Activated T-helper 1 cell treated with Interleukin-2 at 50 U/mL for 16 hours (primary cell): ENCODE data around the gene GNG14.
A peak's percentile ranks its signal among the peaks of the same experiment; 100 is the strongest.
"Not testable (repeated sequence)": the region's sequence is repeated elsewhere in the genome, so short reads cannot be mapped to it uniquely, and the experiment has no call there.

Experiments
- DNase-seq: peaks from one replicate; pipeline ENCODE4 v3.0.0-alpha.2; 2020; ENCODE audit warnings: low read depth

GNG14 gene

DNA sequence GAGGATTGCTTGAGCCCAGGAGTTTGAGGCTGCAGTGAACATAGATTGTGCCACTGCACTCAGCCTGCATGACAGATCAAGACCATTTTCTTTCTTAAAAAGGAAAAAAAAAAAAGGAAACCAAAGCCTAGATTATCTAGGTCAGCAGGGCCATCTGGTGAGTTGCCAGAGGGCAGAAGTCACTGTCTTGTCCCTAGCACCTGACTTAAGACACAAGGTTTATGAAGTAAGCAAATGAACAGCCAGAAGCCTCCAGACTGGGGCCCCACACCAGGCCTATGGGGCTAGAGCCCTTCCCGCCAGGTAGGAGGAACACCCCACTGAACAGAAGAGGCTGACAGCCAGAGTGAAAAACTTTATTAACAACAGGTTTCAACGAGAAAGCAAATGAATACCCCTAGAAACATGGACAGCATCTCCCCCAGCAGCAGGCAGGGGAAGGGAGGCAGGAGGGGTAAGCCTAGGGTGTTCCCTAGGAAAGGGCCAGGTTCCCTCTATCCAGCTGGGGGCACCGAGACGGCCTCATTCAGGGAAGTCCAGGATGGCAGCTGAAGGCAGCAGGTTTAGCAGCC lies 20.0 kb upstream of the GNG14 start:
- no peak for DNase-seq

GRCh38 chr19:12668346-12668745 lies 19.5 kb upstream of the GNG14 start:
- no peak for DNase-seq

- peak; percentile 41 for DNase-seq
These were observed 18.9 kb upstream of the GNG14 start for GRCh38 chr19:12668932-12669269.

DNA sequence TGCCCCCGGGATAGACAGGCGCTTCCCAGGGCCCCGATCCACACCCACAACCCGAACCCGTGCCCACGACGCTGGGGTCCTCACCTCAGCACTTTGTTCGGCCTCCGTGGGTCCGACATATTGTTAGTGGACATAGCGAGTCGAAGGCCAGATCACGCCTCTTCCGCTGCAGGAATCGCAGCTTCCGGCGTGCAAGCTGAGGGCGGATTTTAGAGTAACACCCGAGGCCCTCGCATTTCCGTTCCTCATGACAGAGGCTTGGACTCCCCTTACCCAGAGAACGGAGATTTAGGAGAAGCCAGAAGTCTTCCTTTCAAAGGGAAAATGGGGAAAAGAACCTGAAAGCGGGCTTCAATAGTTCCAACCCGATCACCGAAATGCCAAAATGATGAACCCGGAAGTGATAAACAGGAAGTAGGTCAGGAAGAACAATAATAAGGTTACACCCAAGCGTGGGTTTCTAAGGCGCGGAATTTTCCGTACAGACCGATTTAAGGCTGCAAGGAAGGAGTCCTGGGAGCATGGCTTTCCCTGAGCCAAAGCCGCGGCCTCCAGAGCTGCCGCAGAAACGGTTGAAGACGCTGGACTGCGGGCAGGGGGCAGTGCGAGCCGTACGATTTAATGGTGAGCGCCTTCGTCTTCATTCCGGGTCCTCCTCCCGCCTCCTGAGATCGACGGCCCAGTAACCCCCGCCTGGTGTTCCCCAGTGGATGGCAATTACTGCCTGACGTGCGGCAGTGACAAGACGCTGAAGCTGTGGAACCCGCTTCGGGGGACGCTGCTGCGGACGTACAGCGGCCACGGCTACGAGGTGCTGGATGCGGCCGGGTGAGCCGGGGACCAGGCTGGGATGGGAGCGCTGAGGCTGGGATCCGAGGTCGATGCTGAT lies 18.3 kb upstream of the GNG14 start:
- peak; percentile 62 for DNase-seq

DNA sequence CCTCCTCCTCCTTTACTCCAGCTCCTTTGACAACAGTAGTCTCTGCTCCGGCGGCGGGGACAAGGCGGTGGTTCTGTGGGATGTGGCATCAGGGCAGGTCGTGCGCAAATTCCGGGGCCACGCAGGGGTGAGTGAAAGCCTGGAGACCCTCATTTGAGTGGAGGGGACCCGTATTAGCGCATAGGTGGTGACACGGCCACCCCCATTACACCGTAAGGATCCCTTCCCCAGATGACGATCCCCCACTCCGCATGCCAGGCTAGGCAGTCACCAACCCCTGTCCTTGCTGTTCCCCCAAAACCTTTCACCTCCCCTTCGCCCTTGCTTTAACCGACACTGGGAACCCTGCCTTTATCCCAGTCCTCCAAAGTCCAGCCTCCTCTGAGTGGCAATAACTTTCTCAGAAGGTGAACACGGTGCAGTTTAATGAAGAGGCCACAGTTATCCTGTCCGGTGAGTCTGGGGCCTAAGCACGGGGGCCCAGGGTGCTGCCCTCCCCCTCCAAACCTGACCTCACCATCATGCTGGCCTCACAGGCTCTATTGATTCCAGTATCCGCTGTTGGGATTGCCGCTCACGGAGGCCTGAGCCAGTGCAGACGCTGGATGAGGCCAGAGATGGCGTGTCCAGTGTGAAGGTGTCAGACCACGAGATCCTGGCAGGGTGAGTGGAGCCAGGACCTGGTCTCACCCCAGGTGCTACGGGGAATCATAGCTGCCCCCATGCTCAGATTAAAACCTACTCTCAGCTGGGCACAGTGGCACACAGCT lies 17.5 kb upstream of the GNG14 start:
- DNase-seq, result no peak

- DNase-seq, result no peak
These were observed 15.1 kb upstream of the GNG14 start for GRCh38 chr19:12672744-12673143.

DNA sequence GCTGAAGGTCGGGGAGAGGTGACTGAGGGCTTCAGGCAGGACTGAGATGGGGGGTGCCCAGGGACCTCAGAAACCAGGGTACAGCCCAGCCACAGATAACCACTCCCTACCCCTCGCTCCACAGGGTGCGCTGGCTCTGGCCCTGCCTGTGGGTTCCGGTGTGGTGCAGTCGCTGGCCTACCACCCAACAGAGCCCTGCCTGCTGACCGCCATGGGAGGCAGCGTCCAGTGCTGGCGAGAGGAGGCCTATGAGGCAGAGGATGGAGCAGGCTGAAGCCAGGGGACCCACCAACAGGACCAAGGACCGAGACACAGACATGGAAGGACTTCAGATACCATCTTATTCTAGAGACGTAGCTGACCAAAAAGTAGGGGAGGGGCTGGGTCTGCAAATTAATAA lies 12.4 kb upstream of the GNG14 start:
- DNase-seq, result no peak

DNA sequence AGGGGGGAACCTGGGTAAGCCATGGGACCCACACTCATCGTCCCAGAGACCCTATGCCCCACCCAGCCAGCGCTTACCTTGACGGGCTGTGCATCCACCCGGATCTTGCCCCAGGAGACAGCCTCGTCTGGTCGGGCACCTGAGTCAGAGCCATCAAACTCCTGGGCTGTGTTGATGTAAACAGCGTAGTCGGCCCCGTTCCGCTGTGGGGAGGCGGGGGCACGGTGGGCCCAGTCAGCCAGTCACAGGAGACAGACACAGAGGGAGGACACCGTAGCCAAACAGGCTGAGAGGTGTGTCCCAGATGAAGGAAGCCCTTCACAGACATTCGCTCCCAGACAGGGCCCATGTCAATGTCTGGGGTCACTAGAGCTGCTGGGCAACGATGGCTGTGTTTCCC lies 11.9 kb upstream of the GNG14 start:
- no peak for DNase-seq

GRCh38 chr19:12676384-12676792 lies 11.4 kb upstream of the GNG14 start:
- peak; percentile 68 for DNase-seq

DNA sequence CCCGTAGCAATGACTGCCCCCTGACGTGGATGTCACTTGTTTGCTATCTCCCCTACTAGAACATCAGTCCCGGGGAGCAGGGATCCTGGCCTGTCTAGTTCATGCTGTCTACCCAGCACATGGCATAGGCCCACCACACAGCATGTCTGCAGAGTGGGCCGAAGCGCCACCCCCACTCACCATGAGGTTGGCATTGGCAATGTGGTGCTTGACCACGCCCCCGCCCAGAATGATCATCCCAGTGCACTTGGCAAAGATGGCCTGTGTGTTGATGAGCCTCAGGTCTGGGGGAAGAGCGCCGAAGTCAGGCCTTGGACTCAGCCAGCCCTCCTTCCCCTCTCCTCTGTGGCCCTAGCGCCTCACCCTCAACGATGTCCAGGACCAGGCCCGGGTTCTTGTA lies 10.9 kb upstream of the GNG14 start:
- DNase-seq, result no peak

GRCh38 chr19:12678039-12678438 lies 9.8 kb upstream of the GNG14 start:
- not testable (repeated sequence) for DNase-seq

GRCh38 chr19:12680034-12680433 lies 7.8 kb upstream of the GNG14 start:
- DNase-seq, result no peak

DNA sequence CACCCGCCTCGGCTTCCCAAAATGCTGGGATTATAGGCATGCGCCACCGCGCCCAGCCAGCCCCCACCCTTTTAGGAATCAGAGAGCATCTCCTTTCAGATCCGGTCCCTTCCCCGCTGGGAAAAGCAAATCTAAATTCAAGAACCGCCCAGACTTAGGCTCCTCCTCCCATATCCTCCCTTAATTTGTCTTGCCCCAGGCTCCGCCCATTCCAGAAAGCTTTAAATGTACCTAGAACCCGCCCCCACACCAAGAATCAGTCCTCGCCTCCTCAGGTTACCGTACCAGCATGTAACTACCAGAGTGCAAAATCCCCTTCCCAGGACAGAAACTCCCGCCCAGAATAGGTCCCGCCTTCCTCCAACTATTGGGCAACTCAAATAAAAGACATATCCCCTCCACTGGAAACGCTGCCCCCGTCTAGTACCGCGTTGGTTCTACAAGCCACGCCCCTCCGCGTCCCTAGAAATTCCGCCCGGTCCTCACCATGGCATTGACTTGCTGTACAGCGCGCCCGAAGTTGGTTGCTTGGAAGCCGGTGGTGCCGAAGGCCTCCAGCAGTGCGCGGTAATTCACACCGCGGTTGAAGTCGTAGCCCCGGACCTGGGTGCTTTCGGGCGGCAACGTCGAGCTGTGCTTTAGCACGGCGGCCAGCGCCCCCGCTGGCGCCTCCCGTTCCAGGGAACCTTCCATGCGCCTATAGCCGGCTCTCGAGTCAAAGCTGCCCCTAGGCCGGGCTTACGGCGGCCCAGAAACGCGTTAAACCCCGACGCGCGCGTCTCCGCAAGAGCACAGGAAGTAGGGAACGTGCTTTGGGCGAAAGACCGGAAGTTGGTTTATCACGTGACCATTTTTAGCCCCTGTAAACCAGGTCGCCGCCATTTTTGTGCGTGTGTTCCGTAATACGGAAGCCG lies 6.5 kb upstream of the GNG14 start, which contains the start of gene DHPS:
DHPS (minus strand) TSS at position 807 of the 914 bp plus-strand sequence; CDS start at position 693, 114 bp downstream.
- peak; percentile 83 for DNase-seq

DNA sequence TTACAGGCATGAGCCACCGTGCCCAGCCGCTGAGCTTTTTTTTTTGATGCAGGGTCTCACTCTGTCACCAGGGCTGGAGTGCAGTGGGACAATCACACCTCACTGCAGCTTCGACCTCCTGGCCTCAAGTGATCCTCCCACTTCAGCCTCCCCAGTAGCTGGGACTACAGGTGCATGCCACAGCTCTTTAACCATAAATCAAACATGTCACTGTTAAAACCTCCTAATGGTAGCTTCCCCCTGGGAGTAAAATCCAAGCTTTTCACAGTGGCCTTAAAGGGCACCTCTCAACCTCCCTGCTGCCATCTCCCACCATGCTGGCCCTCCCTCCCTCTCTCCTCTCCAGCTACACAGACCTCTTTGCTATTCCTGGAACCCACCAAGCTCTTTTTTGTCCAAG lies 2.0 kb upstream of the GNG14 start:
- DNase-seq, result no peak

DNA sequence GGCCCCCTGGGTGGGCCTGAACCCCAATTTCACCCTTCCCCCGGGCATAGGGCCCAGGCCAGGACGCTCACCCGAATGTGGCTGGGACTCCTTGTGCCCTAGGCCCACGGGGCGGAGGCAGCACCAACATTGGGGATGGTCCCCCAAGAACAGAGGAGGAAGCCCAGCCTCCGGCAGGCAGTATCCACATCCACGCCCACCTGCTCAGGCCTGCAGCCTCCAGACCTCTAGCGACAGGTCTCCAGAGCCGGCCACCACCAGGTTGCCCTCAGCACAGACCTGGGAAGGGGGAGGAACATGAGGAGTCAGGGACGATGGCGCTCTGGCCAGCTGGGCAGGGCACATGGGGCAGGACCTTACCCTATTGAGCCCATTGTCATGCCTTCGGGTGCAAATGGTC lies 1.2 kb downstream of the GNG14 start:
- DNase-seq, result no peak

- no peak for DNase-seq
These were observed 1.9 kb downstream of the GNG14 start for GRCh38 chr19:12689581-12690216.

GRCh38 chr19:12692960-12693359 lies 5.2 kb downstream of the GNG14 start:
- no peak for DNase-seq

DNA sequence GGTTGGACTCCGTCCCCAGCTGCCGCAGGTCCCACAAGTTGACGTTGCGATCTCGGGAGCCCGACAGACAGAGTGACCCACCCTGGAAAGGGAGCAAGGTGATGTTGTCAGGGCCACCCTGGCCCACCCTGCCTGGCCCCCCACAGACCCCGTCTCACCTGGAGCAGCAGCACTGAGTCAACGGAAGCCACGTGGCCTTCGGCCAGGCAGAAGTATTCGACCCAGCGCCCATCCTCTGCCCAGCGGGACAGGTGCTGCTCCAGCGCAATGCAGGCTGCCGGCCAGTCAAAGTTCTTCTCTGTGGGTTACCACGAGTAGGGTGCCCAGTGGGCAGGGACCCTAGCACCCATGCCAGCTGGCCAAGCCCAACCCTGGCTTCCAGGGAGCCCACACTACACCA lies 6.8 kb downstream of the GNG14 start:
- no peak for DNase-seq

DNA sequence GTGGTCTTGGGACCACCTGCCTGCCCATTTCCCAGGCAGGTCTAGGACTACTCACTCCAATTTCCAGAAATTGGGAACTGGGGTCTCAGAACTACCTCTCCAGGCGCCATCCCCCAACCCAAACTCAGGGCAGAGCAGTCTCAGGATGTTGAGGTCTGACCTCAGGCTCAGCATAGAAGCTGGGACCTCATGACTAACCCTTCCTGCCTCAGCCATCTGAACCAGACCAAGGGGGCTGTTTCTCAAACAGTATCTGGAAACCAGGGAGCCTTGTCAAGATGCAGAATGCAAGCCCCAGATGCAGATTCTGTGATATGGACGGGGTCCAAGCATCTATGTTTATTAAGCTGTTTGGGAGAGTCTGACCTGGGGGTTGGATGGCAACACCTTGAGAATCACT lies 7.3 kb downstream of the GNG14 start:
- no peak for DNase-seq

DNA sequence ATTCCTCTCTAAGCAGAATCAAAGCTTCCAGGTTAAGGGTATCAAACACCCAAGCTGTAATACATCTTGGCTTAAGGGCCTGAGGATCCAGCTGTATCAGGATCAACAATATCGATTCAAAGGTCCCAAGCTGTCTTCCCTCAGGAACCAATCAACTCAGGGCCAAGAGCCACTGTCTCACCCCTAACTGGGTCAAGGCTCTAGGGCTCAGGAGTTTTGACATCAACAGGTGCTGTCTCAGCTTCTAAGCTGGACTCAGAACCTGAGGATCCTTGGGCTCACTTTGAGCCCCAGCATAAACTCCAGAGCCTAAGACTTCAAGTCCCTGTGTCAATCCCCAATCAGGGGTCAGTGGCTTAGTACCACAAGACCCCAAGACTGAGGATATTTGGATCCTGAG lies 7.7 kb downstream of the GNG14 start:
- DNase-seq, result no peak

GRCh38 chr19:12695997-12696365 lies 8.2 kb downstream of the GNG14 start:
- no peak for DNase-seq
